ENCODE measurements around the gene KY.

DNA sequence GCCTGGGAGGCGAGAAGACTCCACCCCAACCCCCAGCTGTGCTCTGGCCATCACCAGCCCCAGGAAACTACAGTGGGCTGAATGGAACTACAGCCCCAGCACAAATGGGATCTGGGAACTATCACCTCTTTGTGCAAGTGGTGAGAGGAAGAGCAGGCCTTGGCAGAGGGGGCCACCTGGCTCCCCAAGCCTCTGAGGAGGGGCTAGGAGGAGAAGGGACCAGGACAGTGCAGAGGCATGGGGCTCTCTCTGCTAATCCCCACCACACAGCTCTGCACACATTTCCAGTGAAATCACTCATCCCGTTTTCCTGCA lies 31.6 kb downstream of the KY start:
- TF ChIP-seq EZH2 (IDR thresholded peaks at IDR 0.05): no peak
- TF ChIP-seq POLR2AphosphoS5 (IDR thresholded peaks at IDR 0.05; ENCODE audit: borderline replicate concordance, low read depth, low read length): no peak

All from SK-N-MC (cell line).